NCI-H146 treated with DMSO at 0.1 percent for 48 hours (cell line): ENCODE results near the gene TDG.
"Not testable (repeated sequence)": the region's sequence is repeated elsewhere in the genome, so short reads cannot be mapped to it uniquely, and the experiment has no call there.

Source experiments
- DNase-seq: peaks from one replicate; lab custom pipeline; 2025; ENCODE audit not compliant: unreplicated experiment; lab: John Stamatoyannopoulos, UW

TDG gene

DNA sequence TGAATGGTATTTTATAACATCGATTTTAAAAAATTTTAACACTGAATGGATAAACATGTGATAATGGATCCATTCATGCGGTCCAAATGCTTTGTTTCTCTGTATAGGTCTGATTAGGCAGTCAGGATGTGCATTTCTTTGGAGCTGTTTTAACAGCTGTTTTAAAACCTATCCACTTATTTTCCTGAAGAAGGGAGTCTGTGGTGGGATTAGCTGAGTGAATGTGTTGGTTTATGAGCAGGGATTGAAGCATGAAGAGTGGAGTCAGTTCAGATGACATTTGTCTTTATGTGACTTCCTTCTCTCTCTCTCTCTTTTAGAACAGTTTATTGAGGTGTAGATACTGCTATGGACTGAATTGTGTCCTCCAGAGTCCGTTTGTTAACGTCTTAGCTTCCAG lies 46.7 kb downstream of the TDG start:
- DNase-seq = no peak

DNA sequence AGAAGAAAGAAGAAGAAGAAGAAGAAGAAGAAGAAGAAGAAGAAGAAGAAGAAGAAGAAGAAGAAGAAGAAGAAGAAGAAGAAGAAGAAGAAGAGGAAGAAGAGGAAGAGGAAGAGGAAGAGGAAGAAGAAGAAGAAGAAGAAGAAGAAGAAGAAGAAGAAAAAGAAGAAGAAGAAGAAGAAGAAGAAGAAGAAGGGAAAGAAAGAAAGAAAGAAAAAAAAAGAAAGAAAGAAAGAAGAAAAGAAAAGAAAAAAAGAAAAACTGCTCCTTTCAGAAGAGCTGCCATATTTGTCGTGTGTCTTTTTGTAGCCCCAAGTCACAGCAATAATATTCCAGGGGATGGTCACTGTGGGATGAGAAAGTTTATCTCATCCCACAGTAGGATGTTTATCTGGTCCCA lies 56.2 kb downstream of the TDG start:
- not testable (repeated sequence) for DNase-seq

DNA sequence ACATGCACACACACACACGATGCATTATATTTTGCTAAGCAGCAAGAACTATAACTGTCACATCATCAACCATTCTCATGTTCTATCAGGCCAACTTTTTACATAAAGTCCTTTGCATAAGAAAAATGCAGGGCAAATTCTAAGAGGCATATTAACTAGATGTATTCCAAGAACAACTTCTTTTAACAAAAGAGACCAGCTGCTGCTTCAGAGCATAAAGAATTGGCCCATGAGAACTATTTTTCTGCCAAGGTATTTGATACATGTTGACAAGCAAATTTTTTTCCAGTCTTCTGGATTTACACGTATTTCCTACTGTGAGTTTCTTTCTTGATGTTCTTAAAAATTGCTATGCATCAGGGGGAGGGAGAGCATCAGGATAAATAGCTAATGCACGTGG lies 57.1 kb downstream of the TDG start:
- DNase-seq = no peak

DNA sequence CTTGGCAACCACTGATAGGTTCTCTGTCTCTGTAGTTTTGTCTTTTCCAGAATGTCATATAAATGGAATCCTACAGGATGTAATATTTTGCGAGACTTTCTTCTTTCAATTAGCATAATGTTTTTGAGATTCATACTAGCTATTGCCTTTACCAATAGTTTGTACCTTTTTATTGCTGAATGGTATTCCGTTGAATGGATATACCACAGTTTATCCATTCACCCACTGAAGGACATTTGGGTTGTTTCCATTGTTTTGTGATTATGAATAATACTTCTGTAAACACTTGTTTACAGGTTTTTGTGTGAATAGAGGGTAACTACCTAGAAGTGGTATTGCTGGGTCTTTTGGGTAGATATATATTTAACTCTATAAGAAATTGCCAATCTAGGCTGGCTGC lies 58.0 kb downstream of the TDG start:
- DNase-seq = no peak

DNA sequence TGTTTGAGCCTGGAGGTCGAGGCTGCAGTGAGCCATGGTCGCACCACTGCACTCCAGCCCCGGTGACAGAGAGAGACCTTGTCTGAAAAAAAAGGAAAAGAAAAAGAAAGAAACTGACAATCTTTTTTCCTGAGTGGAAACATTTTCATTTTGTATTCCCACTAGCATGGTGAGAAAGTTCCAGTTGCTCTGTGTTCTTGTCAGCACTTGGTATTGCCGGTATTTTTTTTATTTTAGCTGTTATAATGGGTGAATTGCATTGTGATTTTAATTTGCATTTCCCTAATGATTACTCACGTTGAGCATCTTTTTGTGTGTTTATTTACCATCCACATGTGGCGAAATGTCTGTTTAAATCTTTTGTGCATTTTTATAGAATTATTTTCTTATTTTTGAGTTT lies 58.7 kb downstream of the TDG start:
- no peak for DNase-seq

DNA sequence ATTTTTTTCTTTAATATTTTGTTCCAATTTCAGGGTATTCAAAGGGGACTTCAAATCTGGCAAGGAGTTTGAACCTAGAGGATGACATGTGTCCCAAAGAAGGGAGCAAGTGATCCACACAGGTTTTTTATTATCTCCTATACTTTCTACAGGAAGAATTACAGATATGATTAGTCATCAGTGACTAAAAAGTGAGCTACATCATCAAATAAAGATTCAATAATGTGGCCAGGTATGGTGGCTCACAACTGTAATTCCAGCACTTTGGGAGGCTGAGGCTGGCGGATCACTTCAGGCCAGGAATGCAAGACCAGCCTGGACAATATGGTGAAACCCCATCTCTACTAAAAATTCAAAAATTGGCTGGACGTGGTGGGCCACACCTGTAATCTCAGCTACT lies 60.1 kb downstream of the TDG start:
- DNase-seq = no peak

DNA sequence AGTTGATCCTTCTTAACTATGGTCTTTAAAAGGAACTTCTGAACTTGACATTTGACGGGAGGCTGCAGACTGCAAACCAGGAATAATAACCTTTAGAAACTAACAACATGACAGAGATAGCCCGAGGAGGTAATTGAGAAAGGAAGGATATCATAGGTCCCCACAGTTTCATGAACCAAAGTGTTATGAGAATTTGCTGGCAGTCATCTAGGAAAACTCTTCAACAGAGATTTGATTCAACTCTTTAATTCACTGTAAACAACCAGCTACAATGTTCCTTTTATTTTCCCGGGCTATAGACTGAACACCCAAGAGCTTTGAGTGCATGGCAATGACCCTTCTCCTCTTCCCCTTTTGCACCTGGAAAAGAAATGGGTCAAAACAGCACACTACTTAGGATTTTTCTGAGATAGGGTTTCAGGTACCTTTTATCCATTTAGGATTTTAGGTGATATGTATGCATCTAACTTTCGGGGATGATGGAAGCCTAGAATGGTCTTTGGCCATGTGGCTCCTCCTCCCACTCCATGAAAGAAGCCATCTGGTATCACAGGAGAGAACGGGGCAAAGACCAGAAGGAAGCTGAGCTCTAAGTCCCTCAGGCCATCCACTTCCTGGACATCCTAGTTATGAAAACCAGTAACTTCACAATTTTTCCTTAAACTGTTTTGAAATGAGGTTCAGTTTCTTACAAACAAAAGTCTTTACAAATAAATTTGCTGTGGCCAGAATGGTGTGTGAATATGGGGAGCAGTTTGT lies 61.3 kb downstream of the TDG start:
- no peak for DNase-seq

DNA sequence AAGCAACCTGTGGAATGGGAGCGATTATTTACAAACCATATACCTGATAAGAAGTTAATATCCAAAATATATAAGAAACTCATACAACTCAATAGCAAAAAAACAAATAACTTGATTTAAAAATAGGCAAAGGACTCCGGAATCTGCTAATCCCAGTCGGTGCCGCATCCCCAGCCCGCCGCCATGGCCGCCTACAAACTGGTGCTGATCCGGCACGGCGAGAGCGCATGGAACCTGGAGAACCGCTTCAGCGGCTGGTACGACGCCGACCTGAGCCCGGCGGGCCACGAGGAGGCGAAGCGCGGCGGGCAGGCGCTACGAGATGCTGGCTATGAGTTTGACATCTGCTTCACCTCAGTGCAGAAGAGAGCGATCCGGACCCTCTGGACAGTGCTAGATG lies 64.9 kb downstream of the TDG start:
- not testable (repeated sequence) for DNase-seq

DNA sequence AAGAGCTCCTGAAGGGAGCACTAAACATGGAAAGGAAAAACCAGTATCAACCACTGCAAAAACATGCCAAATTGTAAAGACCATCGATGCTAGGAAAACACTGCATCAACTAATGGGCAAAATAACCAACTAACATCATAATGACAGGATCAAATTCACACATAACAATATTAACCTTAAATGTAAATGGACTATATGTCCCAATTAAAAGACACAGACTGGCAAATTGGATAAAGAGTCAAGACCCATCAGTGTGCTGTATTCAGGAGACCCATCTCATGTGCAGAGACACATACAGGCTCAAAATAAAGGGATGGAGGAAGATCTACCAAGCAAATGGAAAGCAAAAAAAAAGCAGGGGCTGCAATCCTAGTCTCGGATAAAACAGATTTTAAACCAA lies 70.5 kb downstream of the TDG start:
- not testable (repeated sequence) for DNase-seq
